Mammary epithelial cell (primary cell): ENCODE measurements around the gene ABHD1.
"Not testable (repeated sequence)": the region's sequence is repeated elsewhere in the genome, so short reads cannot be mapped to it uniquely, and the experiment has no call there.

Source experiments
- EZH2 ChIP-seq: IDR thresholded peaks from 2 replicates; pipeline ENCODE4 v1.6.1; 2012; ENCODE audit warnings: low read length, inconsistent platforms, borderline replicate concordance
- TF ChIP-seq, protein P1 (sequence below), 2 donors: IDR thresholded peaks in 1 of 2; conservative IDR thresholded peaks in 1 of 2; 2 replicates each; pipeline ENCODE4 v1.5.1; 2011 to 2012; ENCODE audit warnings: inconsistent platforms in 2 of 2, low read length in 2 of 2, mild to moderate bottlenecking in 2 of 2, control low read depth in 1 of 2, low read depth in 1 of 2; ENCODE audit not compliant: insufficient read depth in 1 of 2; ENCODE audit errors: extremely low read depth in 1 of 2

DNA sequence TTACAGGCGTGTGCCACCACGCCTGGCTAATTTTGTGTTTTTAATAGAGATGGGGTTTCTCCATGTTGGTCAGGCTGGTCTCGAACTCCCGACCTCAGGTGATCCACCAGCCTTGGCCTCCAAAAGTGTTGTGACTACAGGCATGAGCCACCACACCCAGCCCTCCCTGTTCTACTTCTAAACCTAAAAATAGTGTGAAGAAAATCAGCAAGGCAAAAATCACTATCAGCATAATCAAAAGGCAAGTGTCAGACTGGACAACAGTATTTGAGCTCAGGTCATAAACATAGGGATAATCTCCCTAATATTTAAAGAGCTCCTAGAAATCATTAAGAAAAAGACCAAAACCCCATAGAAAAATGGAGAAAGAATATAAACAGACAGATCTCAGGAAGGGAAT is 52.2 kb downstream of the ABHD1 start:
- TF ChIP-seq, protein P1, sequence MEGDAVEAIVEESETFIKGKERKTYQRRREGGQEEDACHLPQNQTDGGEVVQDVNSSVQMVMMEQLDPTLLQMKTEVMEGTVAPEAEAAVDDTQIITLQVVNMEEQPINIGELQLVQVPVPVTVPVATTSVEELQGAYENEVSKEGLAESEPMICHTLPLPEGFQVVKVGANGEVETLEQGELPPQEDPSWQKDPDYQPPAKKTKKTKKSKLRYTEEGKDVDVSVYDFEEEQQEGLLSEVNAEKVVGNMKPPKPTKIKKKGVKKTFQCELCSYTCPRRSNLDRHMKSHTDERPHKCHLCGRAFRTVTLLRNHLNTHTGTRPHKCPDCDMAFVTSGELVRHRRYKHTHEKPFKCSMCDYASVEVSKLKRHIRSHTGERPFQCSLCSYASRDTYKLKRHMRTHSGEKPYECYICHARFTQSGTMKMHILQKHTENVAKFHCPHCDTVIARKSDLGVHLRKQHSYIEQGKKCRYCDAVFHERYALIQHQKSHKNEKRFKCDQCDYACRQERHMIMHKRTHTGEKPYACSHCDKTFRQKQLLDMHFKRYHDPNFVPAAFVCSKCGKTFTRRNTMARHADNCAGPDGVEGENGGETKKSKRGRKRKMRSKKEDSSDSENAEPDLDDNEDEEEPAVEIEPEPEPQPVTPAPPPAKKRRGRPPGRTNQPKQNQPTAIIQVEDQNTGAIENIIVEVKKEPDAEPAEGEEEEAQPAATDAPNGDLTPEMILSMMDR (conservative IDR thresholded peaks at IDR 0.05 in 1 of 2, IDR thresholded peaks at IDR 0.05 in 1 of 2; ENCODE audit: extremely low read depth in 1 of 2, insufficient read depth in 1 of 2, low read depth in 1 of 2, low read length in 2 of 2): not testable (repeated sequence)
- not testable (repeated sequence) for TF ChIP-seq EZH2
